Activated T-helper 1 cell treated with anti-CD3 and anti-CD28 coated beads, Interleukin-2, amount 50 U/mL, for 16 hours (primary cell): ENCODE measurements around the gene BUB3.

Source experiments
- DNase-seq, 2 donors: peaks; one replicate each; pipeline ENCODE4 v3.0.0-alpha.2; 2020; ENCODE audit warnings: low read depth in 1 of 2, low spot score in 1 of 2

BUB3 gene

DNA sequence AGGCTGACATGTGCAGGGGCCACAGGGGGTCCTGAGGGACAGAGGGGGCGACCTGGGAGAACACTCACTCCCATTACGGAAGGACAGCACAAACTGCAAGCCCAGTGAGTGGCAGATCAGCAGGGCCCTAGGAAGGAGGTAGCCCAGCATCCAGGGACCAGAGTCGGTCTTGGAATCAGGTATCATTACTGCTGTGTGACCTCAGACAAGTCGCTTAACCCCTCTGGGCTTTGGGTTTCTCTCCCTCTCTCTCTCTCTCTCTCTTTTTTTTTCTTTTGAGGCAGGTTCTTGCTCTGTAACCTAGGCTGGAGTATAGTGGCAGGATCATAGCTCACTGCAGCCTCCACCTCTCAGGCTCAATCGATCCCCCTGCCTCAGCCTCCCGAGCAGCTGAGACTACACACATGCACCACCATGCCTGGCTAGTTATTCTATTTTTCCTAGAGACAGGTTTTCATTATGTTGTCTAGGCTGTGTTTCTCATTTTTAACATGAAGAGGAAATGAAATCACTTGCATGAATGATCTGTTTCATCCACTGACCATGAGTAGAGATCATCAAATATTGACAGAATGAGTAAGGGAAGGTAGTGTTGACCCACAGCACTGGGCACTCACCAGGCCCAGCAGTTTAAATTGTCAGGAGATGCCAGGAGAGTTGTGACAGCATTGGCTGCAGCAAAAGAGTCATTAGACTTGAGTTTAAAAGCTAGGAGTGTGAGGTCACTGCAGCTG lies 49.4 kb downstream of the BUB3 start:
- no peak for DNase-seq

DNA sequence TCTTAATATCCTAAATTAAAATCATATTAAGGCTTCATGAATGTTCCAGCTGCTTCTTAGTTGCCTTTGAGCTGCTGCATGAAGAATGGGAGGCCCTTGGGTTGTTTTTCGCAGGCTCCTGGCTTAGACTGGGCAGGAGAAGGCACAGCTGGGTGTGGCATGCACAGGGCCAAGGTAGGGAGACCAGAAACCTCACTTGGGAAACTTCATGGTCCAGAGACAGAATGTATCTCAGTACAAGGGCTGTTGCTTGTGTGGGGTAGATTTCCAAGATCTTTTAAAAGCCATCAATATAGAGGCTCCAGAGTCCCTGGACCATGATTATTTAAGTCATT lies 49.9 kb downstream of the BUB3 start:
- no peak for DNase-seq

DNA sequence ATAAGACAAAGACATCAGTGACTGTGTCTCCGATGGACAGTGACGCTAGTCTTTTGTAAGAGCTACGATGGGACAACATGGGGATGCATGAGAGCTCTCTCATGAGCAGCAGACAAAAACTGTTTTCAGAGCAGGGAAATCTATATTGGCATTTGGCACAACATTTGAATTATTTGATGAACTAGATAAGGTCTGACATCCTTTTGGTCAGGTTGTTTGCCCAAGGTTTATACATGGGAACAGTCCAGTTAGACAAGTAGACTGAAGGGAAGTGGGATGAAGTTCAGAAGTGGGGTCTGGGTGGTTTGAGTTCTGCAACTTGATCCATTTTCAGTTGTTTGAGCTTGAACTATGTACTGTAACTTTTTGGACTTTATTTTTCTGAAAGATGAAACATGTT lies 50.8 kb downstream of the BUB3 start:
- no peak for DNase-seq

DNA sequence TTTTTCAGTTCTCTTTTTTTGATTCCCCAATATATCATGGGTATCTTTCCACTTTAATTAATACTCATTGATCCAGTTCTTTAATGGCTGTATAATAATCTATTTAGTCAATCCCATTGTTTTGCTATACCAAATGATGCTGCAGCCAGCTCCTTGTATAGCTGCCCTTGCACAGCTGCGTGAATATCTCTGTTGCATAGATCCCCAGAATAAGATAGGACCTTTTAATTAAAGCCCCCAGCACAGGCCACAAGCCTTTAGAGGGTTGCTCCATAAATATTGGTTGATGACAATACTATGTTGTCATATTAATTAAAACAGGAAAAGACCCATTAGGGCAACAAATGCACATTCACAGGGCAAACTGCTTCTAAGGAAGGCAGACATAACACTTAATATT lies 57.9 kb downstream of the BUB3 start:
- DNase-seq: no peak

DNA sequence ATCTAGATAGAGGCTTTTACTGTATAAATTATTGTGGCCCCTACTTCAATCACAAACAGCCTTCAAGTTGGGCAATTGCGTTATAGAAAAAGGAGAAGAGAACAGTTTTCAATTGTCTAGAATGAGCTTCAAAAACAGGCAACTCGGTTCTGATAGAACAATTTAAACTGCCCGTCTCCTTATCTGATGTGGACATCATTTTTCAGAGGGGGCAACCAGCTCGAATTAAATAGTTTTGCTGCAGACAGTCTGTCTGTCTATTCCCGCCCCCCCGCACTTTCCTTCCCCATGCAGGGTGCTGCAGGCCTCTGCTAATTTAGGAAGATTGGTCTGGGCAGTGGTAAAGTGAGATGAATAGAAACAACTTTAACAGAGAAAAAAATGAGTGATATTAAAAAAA lies 58.4 kb downstream of the BUB3 start:
- no peak for DNase-seq

DNA sequence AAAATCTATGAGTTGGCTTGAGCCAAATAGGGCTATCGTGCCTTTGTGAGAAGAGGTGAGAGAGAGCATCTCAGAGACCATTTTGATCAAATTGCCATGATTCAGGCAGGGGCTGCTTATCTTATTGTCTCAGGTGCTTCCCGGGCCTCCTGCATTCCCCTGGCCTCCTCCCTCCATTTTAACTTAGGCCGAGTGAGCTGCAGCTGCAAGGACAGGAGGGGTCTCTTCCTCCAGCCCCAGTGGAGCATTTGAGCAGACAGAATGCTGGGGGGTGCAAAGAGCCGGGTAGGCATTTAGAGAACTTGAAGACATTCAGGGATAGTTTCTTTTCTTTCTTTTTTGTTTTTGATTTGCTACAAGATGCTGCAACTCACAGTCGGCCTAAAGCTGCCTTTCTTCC lies 59.0 kb downstream of the BUB3 start:
- DNase-seq: no peak
